ENCODE results near the gene NTF3.

Gene NTF3

GRCh38 chr12:5464096-5464495, 32.2 kb downstream of the NTF3 start:
- FAIRE-seq (no peak), DNase-seq (ENCODE audit: insufficient read length) (no peak)
- no peak for TF ChIP-seq POLR2AphosphoS5 (IDR thresholded peaks at IDR 0.05; ENCODE audit: low read depth, low read length)
- TF ChIP-seq TAF1 (IDR thresholded peaks at IDR 0.05; ENCODE audit: borderline replicate concordance, low read depth, low read length) = no peak
- TF ChIP-seq POLR2A (IDR thresholded peaks at IDR 0.05; ENCODE audit: low read depth, low read length) = no peak

GRCh38 chr12:5465384-5465783, 33.5 kb downstream of the NTF3 start:
- TF ChIP-seq TAF1 (IDR thresholded peaks at IDR 0.05; ENCODE audit: borderline replicate concordance, low read depth, low read length) (no peak), POLR2AphosphoS5 (IDR thresholded peaks at IDR 0.05; ENCODE audit: low read depth, low read length) (no peak), POLR2A (IDR thresholded peaks at IDR 0.05; ENCODE audit: low read depth, low read length) (no peak)
- DNase-seq (ENCODE audit: insufficient read length) (no peak), FAIRE-seq (no peak)

- TF ChIP-seq TAF1 (IDR thresholded peaks at IDR 0.05; ENCODE audit: borderline replicate concordance, low read depth, low read length) (no peak), POLR2A (IDR thresholded peaks at IDR 0.05; ENCODE audit: low read depth, low read length) (no peak), POLR2AphosphoS5 (IDR thresholded peaks at IDR 0.05; ENCODE audit: low read depth, low read length) (no peak)
- DNase-seq (ENCODE audit: insufficient read length) (no peak), FAIRE-seq (no peak)
These were observed 34.6 kb downstream of the NTF3 start for GRCh38 chr12:5466521-5466960.

DNA sequence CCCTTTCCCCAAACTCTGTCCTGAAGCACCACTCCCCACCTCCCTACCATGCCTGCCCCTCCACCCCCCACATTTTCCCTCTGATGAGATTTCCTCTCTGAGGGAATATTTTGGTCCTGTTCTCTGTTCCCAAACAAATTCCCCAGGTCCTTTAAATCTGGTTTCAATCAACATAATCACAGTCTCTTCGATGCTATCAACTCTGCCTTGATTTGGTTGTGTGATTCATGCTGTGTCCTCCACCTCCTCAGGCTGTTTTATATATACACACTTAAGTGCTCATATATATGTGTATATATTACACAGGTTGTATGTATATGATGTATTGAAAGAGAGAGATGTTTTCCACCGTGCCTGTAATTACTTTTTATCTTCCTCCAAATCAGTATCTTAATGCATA, 36.0 kb downstream of the NTF3 start:
- TF ChIP-seq POLR2A (IDR thresholded peaks at IDR 0.05; ENCODE audit: low read depth, low read length) (no peak), TAF1 (IDR thresholded peaks at IDR 0.05; ENCODE audit: borderline replicate concordance, low read depth, low read length) (no peak), POLR2AphosphoS5 (IDR thresholded peaks at IDR 0.05; ENCODE audit: low read depth, low read length) (no peak)
- FAIRE-seq (no peak), DNase-seq (ENCODE audit: insufficient read length) (no peak)

- TF ChIP-seq POLR2AphosphoS5 (IDR thresholded peaks at IDR 0.05; ENCODE audit: low read depth, low read length) = no peak
- no peak for TF ChIP-seq POLR2A (IDR thresholded peaks at IDR 0.05; ENCODE audit: low read depth, low read length)
- TF ChIP-seq TAF1 (IDR thresholded peaks at IDR 0.05; ENCODE audit: borderline replicate concordance, low read depth, low read length) = no peak
- no peak for DNase-seq (ENCODE audit: insufficient read length)
- no peak for FAIRE-seq
These were observed 38.3 kb downstream of the NTF3 start for GRCh38 chr12:5470221-5470620.

DNA sequence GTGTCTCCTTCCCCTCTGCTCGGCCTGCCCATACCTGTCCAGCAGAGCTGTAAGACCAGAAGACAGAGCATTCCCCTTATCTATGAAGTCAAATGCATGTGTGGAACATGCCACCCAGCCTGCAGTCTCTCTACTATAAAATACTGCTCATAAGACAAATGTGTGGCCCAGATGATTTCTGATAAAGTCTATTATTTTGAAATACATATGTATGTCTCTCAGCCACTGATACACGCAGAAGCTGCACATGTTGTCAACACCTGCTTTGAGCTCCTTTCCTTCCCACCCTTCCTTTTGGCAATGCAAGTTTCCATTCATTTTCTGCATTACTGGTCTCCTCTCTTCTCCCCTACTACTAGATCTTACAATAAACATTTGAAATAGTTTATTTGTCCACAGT, 38.8 kb downstream of the NTF3 start:
- no peak for DNase-seq (ENCODE audit: insufficient read length)
- no peak for TF ChIP-seq TAF1 (IDR thresholded peaks at IDR 0.05; ENCODE audit: borderline replicate concordance, low read depth, low read length)
- no peak for TF ChIP-seq POLR2AphosphoS5 (IDR thresholded peaks at IDR 0.05; ENCODE audit: low read depth, low read length)
- no peak for TF ChIP-seq POLR2A (IDR thresholded peaks at IDR 0.05; ENCODE audit: low read depth, low read length)
- no peak for FAIRE-seq

- DNase-seq (ENCODE audit: insufficient read length) (no peak), FAIRE-seq (no peak)
- no peak for TF ChIP-seq POLR2A (IDR thresholded peaks at IDR 0.05; ENCODE audit: low read depth, low read length)
- no peak for TF ChIP-seq POLR2AphosphoS5 (IDR thresholded peaks at IDR 0.05; ENCODE audit: low read depth, low read length)
- no peak for TF ChIP-seq TAF1 (IDR thresholded peaks at IDR 0.05; ENCODE audit: borderline replicate concordance, low read depth, low read length)
These were observed 41.3 kb downstream of the NTF3 start for GRCh38 chr12:5473076-5473782.

DNA sequence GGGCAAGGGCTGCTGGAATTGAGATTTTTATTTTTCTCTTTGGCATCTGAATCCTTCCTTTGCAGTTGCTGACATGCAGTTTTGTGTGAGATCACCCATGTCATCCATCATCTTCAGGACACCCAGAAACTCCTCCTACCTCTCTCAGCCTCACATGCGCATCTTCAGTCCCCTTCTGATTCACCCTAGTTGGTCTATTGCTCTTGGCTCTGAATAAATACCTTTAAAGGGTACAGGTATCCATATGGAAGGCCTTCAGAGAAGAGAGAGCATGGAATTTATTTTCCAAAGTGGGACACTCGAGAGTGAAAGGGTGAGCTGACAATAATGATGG, 41.8 kb downstream of the NTF3 start:
- DNase-seq (ENCODE audit: insufficient read length) (no peak), FAIRE-seq (no peak)
- TF ChIP-seq POLR2AphosphoS5 (IDR thresholded peaks at IDR 0.05; ENCODE audit: low read depth, low read length) (no peak), POLR2A (IDR thresholded peaks at IDR 0.05; ENCODE audit: low read depth, low read length) (no peak), TAF1 (IDR thresholded peaks at IDR 0.05; ENCODE audit: borderline replicate concordance, low read depth, low read length) (no peak)

- TF ChIP-seq POLR2A (IDR thresholded peaks at IDR 0.05; ENCODE audit: low read depth, low read length) (no peak), POLR2AphosphoS5 (IDR thresholded peaks at IDR 0.05; ENCODE audit: low read depth, low read length) (no peak)
- FAIRE-seq (no peak), DNase-seq (ENCODE audit: insufficient read length) (no peak)
These were observed 44.4 kb downstream of the NTF3 start for GRCh38 chr12:5476356-5476755.

DNA sequence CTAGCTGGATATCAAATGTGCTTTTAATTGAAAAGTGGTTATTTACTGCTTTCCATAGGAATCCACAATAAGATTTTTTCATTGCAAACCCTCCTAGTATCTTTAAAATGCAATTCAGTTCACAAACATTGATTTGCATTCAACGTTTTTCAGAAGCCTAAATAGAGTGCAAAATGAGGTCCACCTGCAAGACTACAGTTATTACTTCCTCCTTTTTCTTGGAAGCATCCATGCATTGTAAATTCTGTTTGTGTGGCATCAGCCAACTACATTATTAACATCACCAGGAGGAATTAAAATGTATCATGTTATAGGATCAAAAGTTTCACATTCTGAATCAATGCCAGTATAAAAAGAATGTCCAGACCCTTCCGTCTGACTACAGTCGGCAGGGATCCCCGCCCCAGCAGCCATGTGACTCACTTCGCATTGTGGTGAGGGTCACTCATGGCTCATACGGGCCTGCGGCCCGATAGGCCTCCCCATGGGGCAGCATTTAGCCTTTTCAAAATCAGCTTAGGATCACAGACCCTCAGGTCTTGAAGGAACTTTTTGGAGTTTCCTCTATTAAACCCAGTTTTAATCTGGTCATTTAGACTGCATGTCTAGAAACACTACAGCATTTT, 46.3 kb downstream of the NTF3 start:
- DNase-seq (ENCODE audit: insufficient read length) (no peak), FAIRE-seq (no peak)
- TF ChIP-seq TAF1 (IDR thresholded peaks at IDR 0.05; ENCODE audit: borderline replicate concordance, low read depth, low read length) (no peak), POLR2A (IDR thresholded peaks at IDR 0.05; ENCODE audit: low read depth, low read length) (no peak), POLR2AphosphoS5 (IDR thresholded peaks at IDR 0.05; ENCODE audit: low read depth, low read length) (no peak)

DNA sequence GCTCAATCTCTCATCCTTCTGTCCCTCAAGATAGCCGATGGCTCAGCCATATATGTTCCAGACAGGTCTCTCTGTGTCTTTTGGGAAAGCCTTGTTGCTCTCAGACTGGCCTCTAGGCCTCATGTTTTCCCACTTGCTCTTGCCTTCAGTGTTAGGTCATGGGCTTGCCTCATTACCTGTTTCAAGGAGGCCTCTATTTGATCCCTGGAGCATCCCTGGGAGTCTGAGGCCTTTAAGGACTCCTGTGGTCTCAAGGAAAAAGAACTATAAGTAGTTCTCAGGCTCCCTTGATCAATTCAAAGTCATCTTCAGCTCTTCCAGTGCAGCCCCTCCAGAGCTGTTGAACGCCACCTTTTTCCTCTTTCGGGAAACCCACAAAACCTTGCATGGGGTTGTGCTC, 47.9 kb downstream of the NTF3 start:
- FAIRE-seq (no peak), DNase-seq (ENCODE audit: insufficient read length) (no peak)
- TF ChIP-seq POLR2AphosphoS5 (IDR thresholded peaks at IDR 0.05; ENCODE audit: low read depth, low read length) (no peak), TAF1 (IDR thresholded peaks at IDR 0.05; ENCODE audit: borderline replicate concordance, low read depth, low read length) (no peak), POLR2A (IDR thresholded peaks at IDR 0.05; ENCODE audit: low read depth, low read length) (no peak)

DNA sequence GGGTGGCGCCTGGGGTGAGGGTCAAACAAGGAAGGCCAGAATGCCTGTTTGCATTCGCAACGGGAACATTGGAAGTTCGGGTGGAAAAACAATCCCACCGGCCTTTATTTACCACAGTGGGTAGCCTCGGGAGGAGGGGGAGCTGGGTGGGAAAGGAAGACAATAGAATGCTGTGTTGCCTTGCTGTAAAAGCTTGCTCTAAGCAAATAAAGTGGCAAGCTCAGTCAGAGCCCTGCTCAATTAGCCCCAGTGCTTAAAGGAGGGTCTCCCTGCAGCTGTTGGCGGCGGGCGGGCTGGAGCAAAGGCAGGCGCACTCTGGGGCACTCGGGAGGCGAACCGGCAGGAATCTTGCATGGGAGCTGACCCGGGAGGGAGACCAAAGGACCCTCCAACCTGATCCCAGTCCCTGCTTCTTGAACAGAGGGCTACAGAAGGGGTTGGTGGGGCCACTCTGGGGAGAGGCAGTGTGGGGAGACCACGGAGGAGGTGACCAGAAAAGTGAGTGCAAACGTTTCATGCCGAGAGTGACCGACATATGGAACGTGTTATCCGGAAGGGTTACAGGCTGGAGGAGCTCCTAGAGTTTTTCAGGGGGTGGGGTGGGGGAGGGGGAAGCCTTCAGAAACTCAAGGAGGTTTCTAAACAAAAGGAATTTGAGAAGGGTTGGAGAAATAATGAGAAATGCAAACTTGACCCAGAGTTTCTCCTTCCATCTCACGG, 48.5 kb downstream of the NTF3 start:
- no peak for FAIRE-seq
- no peak for TF ChIP-seq POLR2AphosphoS5 (IDR thresholded peaks at IDR 0.05; ENCODE audit: low read depth, low read length)
- no peak for TF ChIP-seq TAF1 (IDR thresholded peaks at IDR 0.05; ENCODE audit: borderline replicate concordance, low read depth, low read length)
- TF ChIP-seq POLR2A (IDR thresholded peaks at IDR 0.05; ENCODE audit: low read depth, low read length) = no peak
- no peak for DNase-seq (ENCODE audit: insufficient read length)

Data from GM12892 (cell line).